ENCODE measurements around the gene N4BP2L2. TPM values are rescaled to one million over a fixed set of nuclear protein-coding genes. Genes with fewer than 3 reads are reported as not detected.

N4BP2L2 gene
- polyA plus RNA-seq, 1 donor from 2014 or later: 317 TPM

DNA sequence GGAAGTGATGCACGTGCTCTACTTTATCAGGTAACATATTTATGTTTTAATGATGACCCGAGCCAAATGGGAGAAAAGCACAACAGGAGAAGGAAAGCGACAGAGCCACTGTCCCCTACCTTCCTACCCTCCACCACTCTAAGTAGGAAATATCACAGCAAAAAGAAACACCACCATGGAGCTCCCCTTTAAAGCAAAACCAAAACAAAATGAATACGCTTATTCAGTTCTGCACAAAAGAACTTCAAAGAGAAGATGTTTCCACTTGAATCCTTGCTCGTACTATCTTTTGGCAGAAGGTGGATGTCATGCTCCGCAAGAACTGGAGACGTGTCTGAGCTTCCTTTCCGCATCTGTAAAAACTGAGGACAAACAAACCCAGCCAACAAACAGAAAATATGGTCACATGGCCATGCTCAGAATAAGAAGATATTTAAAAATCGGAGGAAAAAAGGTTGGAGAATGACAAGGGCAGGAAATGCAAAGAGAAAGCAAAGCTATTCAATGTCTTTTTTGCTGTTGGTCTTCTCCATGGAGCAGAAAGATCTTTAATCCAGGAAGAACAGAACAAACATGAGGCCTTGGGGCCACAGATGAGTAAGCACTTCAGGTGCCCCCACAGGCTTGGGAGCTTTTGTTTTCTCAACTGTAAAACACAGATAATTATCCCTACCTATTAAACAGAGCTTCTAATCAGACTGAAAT is 130.1 kb downstream of the N4BP2L2 start:
- Histone ChIP-seq H2AFZ (ENCODE audit: low read depth, low read length) (no peak overlapping the region), H3K4me2 (ENCODE audit: low read length) (no peak overlapping the region), H3K4me3 (ENCODE audit: low read length) (no peak overlapping the region), H3F3A (ENCODE audit: insufficient read depth, low read length, poor library complexity, severe bottlenecking) (no peaks in the 10 kb centered on the region), H3K9me3 (ENCODE audit: low read length) (no peaks in the 10 kb centered on the region), H3K79me2 (replicated peaks; ENCODE audit: insufficient read depth, low read length) (no peaks in the 10 kb centered on the region), H3K9me2 (ENCODE audit: insufficient read depth, low read length) (no peaks in the 10 kb centered on the region), H3K36me3 (ENCODE audit: insufficient read depth, low read length) (no peaks in the 10 kb centered on the region), H3K27ac (ENCODE audit: low read length) (no peak overlapping the region), H3K27me3 (ENCODE audit: insufficient read depth, low read depth, low read length) (peaks cover 7% of the 10 kb centered on the region), H3K9ac (ENCODE audit: low read length) (no peak overlapping the region), H4K20me1 (ENCODE audit: insufficient read depth) (no peaks in the 10 kb centered on the region)
- TF ChIP-seq SMC3 (conservative IDR thresholded peaks at IDR 0.05; ENCODE audit: poor library complexity): no peak
- no peak for TF ChIP-seq REST (IDR thresholded peaks at IDR 0.05; ENCODE audit: borderline replicate concordance)
- TF ChIP-seq POLR2AphosphoS5 (IDR thresholded peaks at IDR 0.05): no peak
- no peak for TF ChIP-seq TAF1 (IDR thresholded peaks at IDR 0.05; ENCODE audit: low read depth)
- no peak for TF ChIP-seq EP300 (conservative IDR thresholded peaks at IDR 0.05; ENCODE audit: poor library complexity, severe bottlenecking)
- TF ChIP-seq, protein P1, sequence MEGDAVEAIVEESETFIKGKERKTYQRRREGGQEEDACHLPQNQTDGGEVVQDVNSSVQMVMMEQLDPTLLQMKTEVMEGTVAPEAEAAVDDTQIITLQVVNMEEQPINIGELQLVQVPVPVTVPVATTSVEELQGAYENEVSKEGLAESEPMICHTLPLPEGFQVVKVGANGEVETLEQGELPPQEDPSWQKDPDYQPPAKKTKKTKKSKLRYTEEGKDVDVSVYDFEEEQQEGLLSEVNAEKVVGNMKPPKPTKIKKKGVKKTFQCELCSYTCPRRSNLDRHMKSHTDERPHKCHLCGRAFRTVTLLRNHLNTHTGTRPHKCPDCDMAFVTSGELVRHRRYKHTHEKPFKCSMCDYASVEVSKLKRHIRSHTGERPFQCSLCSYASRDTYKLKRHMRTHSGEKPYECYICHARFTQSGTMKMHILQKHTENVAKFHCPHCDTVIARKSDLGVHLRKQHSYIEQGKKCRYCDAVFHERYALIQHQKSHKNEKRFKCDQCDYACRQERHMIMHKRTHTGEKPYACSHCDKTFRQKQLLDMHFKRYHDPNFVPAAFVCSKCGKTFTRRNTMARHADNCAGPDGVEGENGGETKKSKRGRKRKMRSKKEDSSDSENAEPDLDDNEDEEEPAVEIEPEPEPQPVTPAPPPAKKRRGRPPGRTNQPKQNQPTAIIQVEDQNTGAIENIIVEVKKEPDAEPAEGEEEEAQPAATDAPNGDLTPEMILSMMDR (IDR thresholded peaks at IDR 0.05; ENCODE audit: poor library complexity, severe bottlenecking): no peak
- TF ChIP-seq EZH2 (IDR thresholded peaks at IDR 0.05; ENCODE audit: borderline replicate concordance, insufficient read depth, low read length, poor library complexity, severe bottlenecking): no peak
- TF ChIP-seq MXI1 (conservative IDR thresholded peaks at IDR 0.05; ENCODE audit: poor library complexity, severe bottlenecking): no peak
- TF ChIP-seq RAD21 (conservative IDR thresholded peaks at IDR 0.05): no peak

DNA sequence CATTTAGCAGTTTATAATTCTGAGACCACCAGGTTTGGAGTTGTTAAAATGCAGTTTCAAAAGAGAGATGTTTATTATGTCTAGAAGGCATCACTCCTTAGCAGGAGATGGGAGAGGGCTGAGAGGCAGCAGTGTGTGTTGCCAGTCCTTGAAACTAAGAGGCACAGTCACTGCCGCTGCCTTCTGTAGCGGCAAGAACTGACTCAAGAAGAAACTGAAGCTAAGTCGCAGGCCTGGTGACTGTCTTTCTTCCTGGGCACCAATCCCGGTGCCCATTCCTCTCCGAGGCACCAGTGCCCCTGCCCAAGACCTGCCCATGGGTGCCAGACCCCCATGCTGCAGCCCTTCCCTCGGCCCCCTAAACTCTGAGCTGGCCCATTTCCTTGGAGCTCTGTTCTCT is 130.7 kb downstream of the N4BP2L2 start:
- no peaks in the 10 kb centered on the region for H3K9me3 ChIP-seq (ENCODE audit: low read length)

More for the DNA sequence above, 130.7 kb downstream of the N4BP2L2 start:
- no peak overlapping the region for H3K4me2 ChIP-seq (ENCODE audit: low read length)
- H3K79me2 ChIP-seq (replicated peaks; ENCODE audit: insufficient read depth, low read length): no peaks in the 10 kb centered on the region
- no peaks in the 10 kb centered on the region for H3F3A ChIP-seq (ENCODE audit: insufficient read depth, low read length, poor library complexity, severe bottlenecking)
- no peaks in the 10 kb centered on the region for H3K9me2 ChIP-seq (ENCODE audit: insufficient read depth, low read length)
- no peak overlapping the region for H2AFZ ChIP-seq (ENCODE audit: low read depth, low read length)
- peaks cover 7% of the 10 kb centered on the region for H3K27me3 ChIP-seq (ENCODE audit: insufficient read depth, low read depth, low read length)
- H3K9ac ChIP-seq (ENCODE audit: low read length): no peak overlapping the region
- no peak overlapping the region for H3K4me3 ChIP-seq (ENCODE audit: low read length)
- no peak for TF ChIP-seq EP300 (conservative IDR thresholded peaks at IDR 0.05; ENCODE audit: poor library complexity, severe bottlenecking)
- TF ChIP-seq REST (IDR thresholded peaks at IDR 0.05; ENCODE audit: borderline replicate concordance): no peak
- TF ChIP-seq, protein P1 (IDR thresholded peaks at IDR 0.05; ENCODE audit: poor library complexity, severe bottlenecking): no peak
- TF ChIP-seq POLR2AphosphoS5 (IDR thresholded peaks at IDR 0.05): no peak
- no peak for TF ChIP-seq SMC3 (conservative IDR thresholded peaks at IDR 0.05; ENCODE audit: poor library complexity)
- TF ChIP-seq RAD21 (conservative IDR thresholded peaks at IDR 0.05): no peak
- H3K36me3 ChIP-seq (ENCODE audit: insufficient read depth, low read length): no peaks in the 10 kb centered on the region
- no peak overlapping the region for H3K27ac ChIP-seq (ENCODE audit: low read length)
- H4K20me1 ChIP-seq (ENCODE audit: insufficient read depth): no peaks in the 10 kb centered on the region

Measured in neural cell (in vitro differentiated cells).